GM12874 (cell line): ENCODE results near the gene BCAT1.

Source experiments
- TF ChIP-seq, protein P1 (sequence below): IDR thresholded peaks from 2 replicates; pipeline ENCODE4 v1.5.1; 2011; ENCODE audit warnings: low read depth, mild to moderate bottlenecking, control low read depth, low read length, moderate library complexity; ENCODE audit not compliant: insufficient read depth

BCAT1 gene

DNA sequence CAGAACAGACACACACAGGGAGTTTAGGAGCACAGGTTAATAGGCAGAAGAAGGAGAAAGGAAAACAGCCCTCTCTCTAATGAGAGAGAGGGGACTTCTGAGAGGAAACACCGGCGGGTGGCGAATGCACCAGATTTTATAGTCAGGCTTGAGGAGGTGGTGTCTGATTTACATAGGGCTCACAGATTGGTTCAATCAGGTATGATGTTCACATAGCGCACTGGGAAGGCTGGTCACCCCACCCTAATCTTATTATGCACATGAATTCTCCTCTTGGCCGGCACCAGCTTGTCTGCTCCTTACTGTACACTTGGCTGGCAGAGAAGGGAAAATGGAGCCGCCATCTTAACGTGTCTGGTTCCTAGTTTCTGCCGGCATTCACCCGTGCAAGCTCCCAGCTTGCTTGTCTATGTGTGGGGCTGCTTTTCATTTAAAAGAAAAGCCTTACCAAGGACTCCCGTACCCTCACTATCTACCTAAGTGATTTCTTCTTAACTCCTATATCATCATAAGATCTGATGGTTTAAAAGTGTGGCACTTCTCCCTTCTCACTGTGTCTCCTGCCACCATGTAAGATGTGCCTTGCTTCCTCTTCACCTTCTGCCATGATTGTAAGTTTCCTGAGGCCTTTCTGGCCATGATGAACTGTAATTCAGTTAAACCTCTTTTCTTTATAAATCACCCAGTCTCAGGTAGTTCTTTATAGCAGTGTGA, 15.1 kb downstream of the BCAT1 start:
- TF ChIP-seq, protein P1, sequence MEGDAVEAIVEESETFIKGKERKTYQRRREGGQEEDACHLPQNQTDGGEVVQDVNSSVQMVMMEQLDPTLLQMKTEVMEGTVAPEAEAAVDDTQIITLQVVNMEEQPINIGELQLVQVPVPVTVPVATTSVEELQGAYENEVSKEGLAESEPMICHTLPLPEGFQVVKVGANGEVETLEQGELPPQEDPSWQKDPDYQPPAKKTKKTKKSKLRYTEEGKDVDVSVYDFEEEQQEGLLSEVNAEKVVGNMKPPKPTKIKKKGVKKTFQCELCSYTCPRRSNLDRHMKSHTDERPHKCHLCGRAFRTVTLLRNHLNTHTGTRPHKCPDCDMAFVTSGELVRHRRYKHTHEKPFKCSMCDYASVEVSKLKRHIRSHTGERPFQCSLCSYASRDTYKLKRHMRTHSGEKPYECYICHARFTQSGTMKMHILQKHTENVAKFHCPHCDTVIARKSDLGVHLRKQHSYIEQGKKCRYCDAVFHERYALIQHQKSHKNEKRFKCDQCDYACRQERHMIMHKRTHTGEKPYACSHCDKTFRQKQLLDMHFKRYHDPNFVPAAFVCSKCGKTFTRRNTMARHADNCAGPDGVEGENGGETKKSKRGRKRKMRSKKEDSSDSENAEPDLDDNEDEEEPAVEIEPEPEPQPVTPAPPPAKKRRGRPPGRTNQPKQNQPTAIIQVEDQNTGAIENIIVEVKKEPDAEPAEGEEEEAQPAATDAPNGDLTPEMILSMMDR: no peak

DNA sequence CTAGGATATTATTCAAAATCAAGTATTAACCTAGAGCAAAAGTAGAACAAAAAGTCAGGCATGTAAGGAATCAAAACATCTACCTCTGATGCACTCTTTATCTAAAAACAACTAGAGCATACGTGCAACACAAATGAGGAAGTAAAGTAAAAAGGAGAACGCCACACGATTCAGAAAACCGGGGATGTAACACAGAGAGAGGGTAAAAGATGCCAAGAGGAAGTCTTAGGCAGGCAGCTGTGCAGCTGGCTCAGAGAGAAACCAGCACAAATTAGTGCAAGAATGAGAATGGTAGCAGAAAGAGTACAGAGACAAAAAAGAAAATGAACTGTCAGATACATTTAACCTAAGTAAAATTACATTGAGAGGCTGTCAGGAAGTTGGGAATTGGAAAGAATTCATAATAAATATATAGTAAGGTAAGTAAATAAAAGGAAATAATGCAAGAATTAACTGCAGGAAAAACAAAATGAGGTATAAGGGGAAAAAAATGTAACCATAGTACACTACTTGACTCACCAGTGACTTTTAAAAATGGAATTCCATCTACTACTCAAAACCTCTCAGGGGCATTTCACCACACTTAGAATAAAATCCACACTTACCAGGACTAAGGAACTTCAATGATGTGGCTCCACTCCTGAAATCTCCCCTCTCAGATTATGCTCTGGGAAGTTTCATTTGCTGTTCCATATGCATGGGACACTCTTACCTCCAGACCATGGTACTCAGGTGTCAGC, 17.1 kb downstream of the BCAT1 start:
- TF ChIP-seq, protein P1: no peak

DNA sequence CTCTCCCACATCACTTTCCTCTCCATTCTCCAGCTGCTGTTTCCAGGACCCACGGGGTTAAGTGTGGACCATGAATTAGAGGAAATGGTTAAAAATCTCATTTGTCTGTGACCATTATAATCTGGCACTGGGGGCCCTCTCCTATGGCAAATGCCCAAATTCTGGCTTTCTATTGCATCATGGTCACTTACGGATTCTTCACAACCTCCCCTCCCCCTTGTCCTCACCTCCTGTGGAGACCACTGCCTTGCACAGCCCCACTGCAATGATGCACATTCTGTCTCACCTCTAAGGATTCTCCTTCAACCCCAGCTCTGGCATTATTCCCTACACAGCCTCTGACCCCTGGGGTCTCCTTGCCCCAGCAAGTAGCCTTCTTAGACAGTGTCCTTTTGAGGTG, 18.9 kb downstream of the BCAT1 start:
- TF ChIP-seq, protein P1: no peak

DNA sequence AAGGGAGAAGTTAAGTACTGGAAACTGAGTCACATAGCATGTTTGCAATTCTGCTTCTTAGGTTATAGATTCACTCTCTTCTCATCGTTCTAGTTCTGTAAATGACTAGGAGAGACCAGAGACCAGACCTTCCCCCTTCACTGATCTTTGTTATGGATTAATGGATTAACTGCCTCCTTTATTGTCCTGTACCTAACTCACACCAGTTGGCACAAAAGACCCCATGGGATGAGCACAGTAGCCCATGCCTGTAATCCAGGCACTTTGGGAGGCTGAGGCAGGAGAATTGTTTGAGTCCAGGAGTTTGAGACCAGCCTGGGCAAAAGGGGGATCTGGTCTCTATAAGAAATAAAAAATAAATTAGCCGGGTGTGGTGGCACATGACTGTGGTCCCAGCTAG, 20.8 kb downstream of the BCAT1 start:
- TF ChIP-seq, protein P1: no peak

DNA sequence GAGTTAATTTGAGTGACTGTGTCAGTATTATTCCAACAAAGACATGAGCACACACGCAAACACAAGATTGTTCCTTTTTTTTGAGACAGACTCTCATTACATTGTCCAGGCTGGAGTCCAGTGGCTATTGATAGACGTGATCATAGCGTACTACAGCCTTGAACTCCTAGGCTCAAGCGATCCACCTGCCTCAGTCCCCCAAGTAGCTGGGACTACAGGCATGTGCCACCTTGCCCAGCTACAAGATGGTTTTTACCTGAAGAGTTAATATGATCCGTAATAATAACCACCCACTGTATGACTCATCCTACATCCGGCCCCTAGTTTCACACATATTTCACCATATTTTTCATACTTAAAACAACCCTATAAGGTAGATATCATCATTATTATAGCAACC, 26.8 kb downstream of the BCAT1 start:
- TF ChIP-seq, protein P1: no peak

DNA sequence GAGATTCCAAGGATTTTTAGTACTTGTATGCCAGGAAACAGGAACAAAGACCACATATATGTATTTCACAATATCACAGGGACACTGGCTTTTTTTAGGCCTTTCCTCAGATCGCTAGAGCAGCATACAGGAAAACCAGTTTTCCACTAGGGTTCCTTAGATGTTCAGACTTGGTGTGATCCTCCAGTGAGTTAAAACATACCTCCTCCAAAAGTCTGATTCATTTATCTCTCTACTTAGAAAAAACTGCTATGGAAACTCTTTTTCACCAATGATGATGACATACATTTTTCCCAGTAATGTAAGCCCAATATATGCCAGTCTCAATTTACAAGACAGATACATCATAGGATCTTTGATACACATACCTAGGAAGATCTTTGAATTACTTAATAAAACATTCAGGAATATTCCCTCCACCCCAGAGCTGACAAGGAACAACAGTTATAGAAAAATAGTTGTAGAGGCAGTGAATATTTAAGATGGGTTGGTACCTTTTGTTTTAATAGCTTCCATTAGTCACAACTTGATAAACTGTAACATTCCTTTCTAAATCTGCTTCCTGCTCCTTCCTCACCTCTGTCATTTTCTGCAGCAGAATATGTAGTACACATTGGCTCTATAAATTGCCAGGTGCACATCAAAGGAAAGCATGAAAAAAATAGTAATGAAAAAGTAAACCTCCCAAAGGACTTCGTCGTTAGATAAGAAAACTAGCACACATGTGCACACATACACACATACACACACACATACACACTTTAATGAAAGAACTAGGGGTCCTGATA, 27.5 kb downstream of the BCAT1 start:
- TF ChIP-seq, protein P1: no peak

DNA sequence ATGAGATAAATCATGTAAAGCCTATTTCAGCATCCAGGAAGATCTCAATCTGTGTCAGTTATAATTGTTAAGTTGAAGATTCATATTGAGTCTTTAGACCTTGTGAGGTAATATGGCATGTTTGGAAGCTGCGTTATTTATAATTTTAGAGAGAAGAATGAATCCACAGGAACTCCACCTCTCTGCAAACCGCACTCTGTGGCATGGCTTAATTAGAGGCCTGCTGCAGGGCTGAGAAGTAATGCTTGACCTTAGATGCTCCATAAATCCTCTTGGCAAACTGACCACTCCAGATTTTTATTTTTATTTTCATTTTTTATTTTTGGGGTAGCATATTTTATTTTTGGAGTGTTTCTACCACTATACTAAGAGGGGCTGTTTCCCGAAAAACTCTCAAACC, 28.8 kb downstream of the BCAT1 start:
- TF ChIP-seq, protein P1: no peak
